C4-2B (cell line): ENCODE data around the gene NFX1.

Source experiments
- CTCF ChIP-seq: fragments of 450-650 bp; conservative IDR thresholded peaks from 2 replicates; pipeline ENCODE4 v1.5.1; 2017; ENCODE audit warnings: mild to moderate bottlenecking
- ZFX ChIP-seq: fragments of 450-650 bp; IDR thresholded peaks from 2 replicates; pipeline ENCODE4 v1.6.1; 2017

- TF ChIP-seq CTCF, result no peak
- TF ChIP-seq ZFX, result no peak
Observed at GRCh38 chr9:33318225-33318624, 27.9 kb downstream of the NFX1 start.
